ENCODE results near the gene TSC1. TPM values are rescaled to one million over a fixed set of nuclear protein-coding genes. Genes with fewer than 3 reads are reported as not detected.

Gene TSC1
- total and polyA plus RNA-seq, 2 donors from 2014 or later, result 13.1 to 45.4 TPM

- intact Hi-C loops (cut with DNase I), result no loop called here
- no peak for TF ChIP-seq CTCF (IDR thresholded peaks at IDR 0.05; ENCODE audit: borderline replicate concordance, extremely low read depth, insufficient read depth)
- no peaks in the 10 kb centered on the region for H3K9me3 ChIP-seq (ENCODE audit: control insufficient read depth in 2 of 3, insufficient read depth in 1 of 3, low read length in 3 of 3)
- peaks cover 0 to 9% (median 0%) of the 10 kb centered on the region in 3 donors for H3K4me1 ChIP-seq (ENCODE audit: control insufficient read depth in 2 of 3, insufficient read depth in 2 of 3, low read depth in 1 of 3, low read length in 3 of 3)
- H3K27me3 ChIP-seq (ENCODE audit: control insufficient read depth, insufficient read depth, low read length), result no peaks in the 10 kb centered on the region
- H3K4me3 ChIP-seq (ENCODE audit: low read length in 3 of 3), result peak overlapping the region in 2 of 3 donors; percentile 89 to 93
- peak overlapping the region in 1 of 3 donors; percentile 28 for H3K9ac ChIP-seq (ENCODE audit: low read length in 3 of 3)
- no peaks in the 10 kb centered on the region for H3K36me3 ChIP-seq (ENCODE audit: control insufficient read depth in 2 of 3, insufficient read depth in 3 of 3, low read length in 3 of 3)
- FAIRE-seq (no peak), DNase-seq (no peak)
- peak overlapping the region in 1 of 2 donors; percentile 55 for H3K27ac ChIP-seq (ENCODE audit: low read depth in 2 of 2, low read length in 2 of 2)
Measured at GRCh38 chr9:132879457-132880323, 64.7 kb downstream of the TSC1 start.

GRCh38 chr9:132878695-132879456, 65.5 kb downstream of the TSC1 start, which contains the start of gene SPACA9:
SPACA9 (plus strand) TSS chr9:132878898; CDS start chr9:132883948, 5,050 bp downstream.
- DNase-seq, result peak; percentile 83 to 93 (median 87)
- peak within 1 kb of the TSS; percentile 68 to 92 (median 81) for H3K9ac ChIP-seq (ENCODE audit: low read length in 3 of 3)
- H3K36me3 ChIP-seq (ENCODE audit: control insufficient read depth in 2 of 3, insufficient read depth in 3 of 3, low read length in 3 of 3), result no peaks in the 10 kb centered on the region
- TF ChIP-seq CTCF (IDR thresholded peaks at IDR 0.05; ENCODE audit: borderline replicate concordance, extremely low read depth, insufficient read depth), result no peak
- H3K4me3 ChIP-seq (ENCODE audit: low read length in 3 of 3), result peak within 1 kb of the TSS; percentile 79 to 93 (median 89)
- H3K27me3 ChIP-seq (ENCODE audit: control insufficient read depth, insufficient read depth, low read length), result no peaks in the 10 kb centered on the region
- H3K4me1 ChIP-seq (ENCODE audit: control insufficient read depth in 2 of 3, insufficient read depth in 2 of 3, low read depth in 1 of 3, low read length in 3 of 3), result peaks cover 0 to 9% (median 0%) of the 10 kb centered on the region in 3 donors
- H3K9me3 ChIP-seq (ENCODE audit: control insufficient read depth in 2 of 3, insufficient read depth in 1 of 3, low read length in 3 of 3), result no peaks in the 10 kb centered on the region
- intact Hi-C loops (cut with DNase I), result no loop called here
- H3K27ac ChIP-seq (ENCODE audit: low read depth in 2 of 2, low read length in 2 of 2), result peak within 1 kb of the TSS; percentile 53 to 85
- FAIRE-seq, result no peak

- Histone ChIP-seq H3K9ac (ENCODE audit: low read length in 3 of 3) (peak within 1 kb of the TSS; percentile 68 to 92 (median 81)), H3K4me1 (ENCODE audit: control insufficient read depth in 2 of 3, insufficient read depth in 2 of 3, low read depth in 1 of 3, low read length in 3 of 3) (peaks cover 0 to 9% (median 0%) of the 10 kb centered on the region in 3 donors), H3K4me3 (ENCODE audit: low read length in 3 of 3) (peak within 1 kb of the TSS; percentile 79 to 93 (median 89)), H3K9me3 (ENCODE audit: control insufficient read depth in 2 of 3, insufficient read depth in 1 of 3, low read length in 3 of 3) (no peaks in the 10 kb centered on the region), H3K36me3 (ENCODE audit: control insufficient read depth in 2 of 3, insufficient read depth in 3 of 3, low read length in 3 of 3) (no peaks in the 10 kb centered on the region), H3K27me3 (ENCODE audit: control insufficient read depth, insufficient read depth, low read length) (no peaks in the 10 kb centered on the region), H3K27ac (ENCODE audit: low read depth in 2 of 2, low read length in 2 of 2) (peak within 1 kb of the TSS; percentile 53 to 85)
- intact Hi-C loops (cut with DNase I), result no loop called here
- FAIRE-seq (no peak), DNase-seq (peak; percentile 85 to 92 (median 89))
- no peak for TF ChIP-seq CTCF (IDR thresholded peaks at IDR 0.05; ENCODE audit: borderline replicate concordance, extremely low read depth, insufficient read depth)
Measured at GRCh38 chr9:132877824-132878694, 66.4 kb downstream of the TSC1 start, which contains the start of gene AK8. AK8 (minus strand) TSS chr9:132878284; CDS start chr9:132878255, 29 bp downstream.
